Midbrain (tissue), 1 donor: Measurements from ENCODE around the gene MOB2.
"Not testable (repeated sequence)": the region's sequence is repeated elsewhere in the genome, so short reads cannot be mapped to it uniquely, and the experiment has no call there.

Experiments used
- DNase-seq: peaks from one replicate; lab custom pipeline; 2025; lab: John Stamatoyannopoulos, UW

The MOB2 gene

GRCh38 chr11:1440496-1440895, 46.1 kb downstream of the MOB2 start:
- DNase-seq = no peak

- no peak for DNase-seq
Observed at GRCh38 chr11:1440066-1440465, 46.5 kb downstream of the MOB2 start.

- no peak for DNase-seq
Observed at GRCh38 chr11:1439341-1439740, 47.2 kb downstream of the MOB2 start.

GRCh38 chr11:1438967-1439330, 47.6 kb downstream of the MOB2 start:
- no peak for DNase-seq

- no peak for DNase-seq
Observed at GRCh38 chr11:1438261-1438966, 48.2 kb downstream of the MOB2 start.

GRCh38 chr11:1437500-1437899, 49.1 kb downstream of the MOB2 start:
- no peak for DNase-seq

- no peak for DNase-seq
Observed at GRCh38 chr11:1436468-1437039, 50.0 kb downstream of the MOB2 start.

- DNase-seq = no peak
Observed at GRCh38 chr11:1435820-1436467, 50.6 kb downstream of the MOB2 start.

- not testable (repeated sequence) for DNase-seq
Observed at GRCh38 chr11:1435479-1435819, 51.1 kb downstream of the MOB2 start.

- DNase-seq = no peak
Observed at GRCh38 chr11:1433977-1434640, 52.5 kb downstream of the MOB2 start.

GRCh38 chr11:1433568-1433967, 53.0 kb downstream of the MOB2 start:
- no peak for DNase-seq

GRCh38 chr11:1428762-1429316, 57.7 kb downstream of the MOB2 start:
- no peak for DNase-seq

GRCh38 chr11:1425439-1425838, 61.1 kb downstream of the MOB2 start:
- DNase-seq = no peak

- no peak for DNase-seq
Observed at GRCh38 chr11:1425006-1425405, 61.6 kb downstream of the MOB2 start.

- not testable (repeated sequence) for DNase-seq
Observed at GRCh38 chr11:1423406-1423805, 63.2 kb downstream of the MOB2 start.

GRCh38 chr11:1422981-1423380, 63.6 kb downstream of the MOB2 start:
- DNase-seq = no peak

GRCh38 chr11:1422481-1422880, 64.1 kb downstream of the MOB2 start:
- no peak for DNase-seq

- DNase-seq = no peak
Observed at GRCh38 chr11:1421291-1421690, 65.3 kb downstream of the MOB2 start.

- DNase-seq = no peak
Observed at GRCh38 chr11:1419811-1420210, 66.8 kb downstream of the MOB2 start.
